ENCODE results near the gene PALM2AKAP2.

Gene PALM2AKAP2

GRCh38 chr9:109771796-109772531 lies 8.0 kb upstream of the PALM2AKAP2 start:
- Histone ChIP-seq H3K4me1 (ENCODE audit: control insufficient read depth, low read depth, low read length) (peaks cover 9% of the 10 kb centered on the region), H2BK15ac (replicated peaks; ENCODE audit: low read depth) (no peak overlapping the region), H3K4me3 (ENCODE audit: low read length) (no peak overlapping the region), H2BK5ac (ENCODE audit: low read length) (no peak overlapping the region), H3K4me2 (ENCODE audit: low read length) (no peak overlapping the region), H3K79me2 (ENCODE audit: control insufficient read depth, insufficient read depth, low read length) (no peaks in the 10 kb centered on the region), H3K56ac (ENCODE audit: low read length) (no peak overlapping the region), H3K36me3 (ENCODE audit: control insufficient read depth, insufficient read depth, low read length) (no peaks in the 10 kb centered on the region), H3K18ac (ENCODE audit: low read length) (peak overlapping the region; percentile 73), H3K4ac (ENCODE audit: low read depth, low read length) (peak overlapping the region; percentile 18), H3K23ac (ENCODE audit: low read length) (no peak overlapping the region), H3K27me3 (ENCODE audit: insufficient read depth, low read length, poor library complexity) (no peaks in the 10 kb centered on the region), H3K27ac (ENCODE audit: low read depth, low read length) (peak overlapping the region; percentile 77), H4K5ac (ENCODE audit: low read length) (no peak overlapping the region), H3K9ac (ENCODE audit: low read length) (no peak overlapping the region), H2BK120ac (ENCODE audit: low read depth, low read length) (no peak overlapping the region), H4K8ac (ENCODE audit: low read depth, low read length) (no peak overlapping the region), H3K79me1 (ENCODE audit: low read length) (no peaks in the 10 kb centered on the region), H2AK5ac (ENCODE audit: low read length) (no peak overlapping the region)
- WGBS (ENCODE audit: extremely low coverage, insufficient coverage, low lambda C conversion rate): no CpG with 5 or more reads among the region's 8 CpGs
- DNase-seq: peak; percentile 52

- H2BK15ac ChIP-seq (replicated peaks; ENCODE audit: low read depth): no peak overlapping the region
- no peak overlapping the region for H3K9ac ChIP-seq (ENCODE audit: low read length)
- peaks cover 4% of the 10 kb centered on the region for H3K4me1 ChIP-seq (ENCODE audit: control insufficient read depth, low read depth, low read length)
- H3K79me2 ChIP-seq (ENCODE audit: control insufficient read depth, insufficient read depth, low read length): no peaks in the 10 kb centered on the region
- no peak overlapping the region for H2AK5ac ChIP-seq (ENCODE audit: low read length)
- H2BK5ac ChIP-seq (ENCODE audit: low read length): no peak overlapping the region
- no peaks in the 10 kb centered on the region for H3K27me3 ChIP-seq (ENCODE audit: insufficient read depth, low read length, poor library complexity)
- H4K8ac ChIP-seq (ENCODE audit: low read depth, low read length): no peak overlapping the region
- H3K4me3 ChIP-seq (ENCODE audit: low read length): no peak overlapping the region
- no peak overlapping the region for H3K4me2 ChIP-seq (ENCODE audit: low read length)
- H3K23ac ChIP-seq (ENCODE audit: low read length): no peak overlapping the region
- no peaks in the 10 kb centered on the region for H3K36me3 ChIP-seq (ENCODE audit: control insufficient read depth, insufficient read depth, low read length)
- no peak overlapping the region for H2BK120ac ChIP-seq (ENCODE audit: low read depth, low read length)
- no peak overlapping the region for H3K4ac ChIP-seq (ENCODE audit: low read depth, low read length)
- DNase-seq: no peak
- H3K18ac ChIP-seq (ENCODE audit: low read length): no peak overlapping the region
- H3K79me1 ChIP-seq (ENCODE audit: low read length): no peaks in the 10 kb centered on the region
- H3K56ac ChIP-seq (ENCODE audit: low read length): no peak overlapping the region
- H3K27ac ChIP-seq (ENCODE audit: low read depth, low read length): no peak overlapping the region
- no CpG with 5 or more reads among the region's 3 CpGs for WGBS (ENCODE audit: extremely low coverage, insufficient coverage, low lambda C conversion rate)
- H4K5ac ChIP-seq (ENCODE audit: low read length): no peak overlapping the region
These were observed 4.5 kb upstream of the PALM2AKAP2 start for GRCh38 chr9:109775516-109775915.

DNA sequence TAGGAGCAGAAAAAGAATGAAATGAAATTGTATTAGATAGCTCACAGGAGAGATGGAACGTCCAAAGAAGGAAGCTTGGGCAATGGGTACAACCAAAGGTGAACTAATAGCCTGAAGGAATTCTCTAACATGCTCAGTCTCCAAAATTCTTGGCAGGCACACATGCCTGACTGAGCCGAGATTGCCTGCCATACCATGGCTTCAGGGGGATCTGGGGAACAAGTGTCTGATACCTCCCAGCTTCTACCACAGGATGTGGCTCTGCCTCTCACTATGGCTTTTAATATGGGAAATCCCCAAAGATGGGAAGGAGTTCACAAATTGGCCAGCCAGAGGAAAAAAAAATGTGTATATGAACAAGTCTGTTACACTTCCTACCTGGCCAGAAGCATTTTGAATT lies 3.6 kb upstream of the PALM2AKAP2 start:
- no peak overlapping the region for H3K56ac ChIP-seq (ENCODE audit: low read length)
- no peak for DNase-seq
- no peak overlapping the region for H3K23ac ChIP-seq (ENCODE audit: low read length)
- H2BK15ac ChIP-seq (replicated peaks; ENCODE audit: low read depth): peak overlapping the region; percentile 59
- H3K79me2 ChIP-seq (ENCODE audit: control insufficient read depth, insufficient read depth, low read length): no peaks in the 10 kb centered on the region
- no peak overlapping the region for H3K9ac ChIP-seq (ENCODE audit: low read length)
- no peak overlapping the region for H3K4me2 ChIP-seq (ENCODE audit: low read length)
- no peak overlapping the region for H4K5ac ChIP-seq (ENCODE audit: low read length)
- no peak overlapping the region for H3K27ac ChIP-seq (ENCODE audit: low read depth, low read length)
- H3K4me3 ChIP-seq (ENCODE audit: low read length): no peak overlapping the region
- no peak overlapping the region for H4K8ac ChIP-seq (ENCODE audit: low read depth, low read length)
- no peak overlapping the region for H2AK5ac ChIP-seq (ENCODE audit: low read length)
- H3K18ac ChIP-seq (ENCODE audit: low read length): no peak overlapping the region
- no peaks in the 10 kb centered on the region for H3K36me3 ChIP-seq (ENCODE audit: control insufficient read depth, insufficient read depth, low read length)
- H3K4me1 ChIP-seq (ENCODE audit: control insufficient read depth, low read depth, low read length): no peaks in the 10 kb centered on the region
- no peak overlapping the region for H3K4ac ChIP-seq (ENCODE audit: low read depth, low read length)
- WGBS (ENCODE audit: extremely low coverage, insufficient coverage, low lambda C conversion rate): no CpG with 5 or more reads among the region's 2 CpGs
- no peaks in the 10 kb centered on the region for H3K27me3 ChIP-seq (ENCODE audit: insufficient read depth, low read length, poor library complexity)
- H2BK5ac ChIP-seq (ENCODE audit: low read length): no peak overlapping the region
- no peaks in the 10 kb centered on the region for H3K79me1 ChIP-seq (ENCODE audit: low read length)
- H2BK120ac ChIP-seq (ENCODE audit: low read depth, low read length): no peak overlapping the region

DNA sequence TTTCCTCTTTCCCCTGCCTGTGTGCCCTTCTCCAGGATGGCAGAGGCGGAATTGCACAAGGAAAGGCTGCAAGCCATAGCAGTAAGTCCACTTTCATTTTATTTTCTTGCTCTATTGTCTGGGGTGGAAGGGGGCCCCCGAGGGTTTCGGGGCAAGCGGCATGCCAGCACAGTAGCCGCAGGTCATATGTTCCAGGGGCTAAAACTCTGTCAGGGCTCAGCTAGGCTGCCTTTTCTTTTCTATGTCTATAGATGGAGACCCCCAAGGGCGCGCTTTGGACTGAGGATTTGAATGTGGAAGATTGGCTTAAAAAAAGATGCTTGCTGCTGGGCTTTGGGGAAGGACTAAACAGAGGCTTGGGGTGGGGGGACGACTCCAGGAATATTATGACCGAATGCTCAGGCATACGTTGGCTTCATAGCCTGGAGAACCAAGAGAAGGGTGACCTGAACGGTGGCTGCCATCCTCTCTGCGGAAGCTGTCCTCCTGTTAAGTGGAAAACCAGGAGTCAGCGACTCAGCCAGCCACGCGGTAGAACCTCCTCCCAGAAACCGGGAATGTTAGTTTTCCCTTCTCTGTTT lies 545 bp downstream of the PALM2AKAP2 start:
- peak overlapping the region; percentile 85 for H3K18ac ChIP-seq (ENCODE audit: low read length)
- peak overlapping the region; percentile 75 for H3K23ac ChIP-seq (ENCODE audit: low read length)

GRCh38 chr9:109781086-109781485 lies 1.1 kb downstream of the PALM2AKAP2 start:
- no peaks in the 10 kb centered on the region for H3K27me3 ChIP-seq (ENCODE audit: insufficient read depth, low read length, poor library complexity)
- no peak overlapping the region for H3K4ac ChIP-seq (ENCODE audit: low read depth, low read length)
- no peak overlapping the region for H2AK5ac ChIP-seq (ENCODE audit: low read length)
- no peak overlapping the region for H2BK15ac ChIP-seq (replicated peaks; ENCODE audit: low read depth)
- no CpG with 5 or more reads among the region's 5 CpGs for WGBS (ENCODE audit: extremely low coverage, insufficient coverage, low lambda C conversion rate)
- H2BK120ac ChIP-seq (ENCODE audit: low read depth, low read length): no peak overlapping the region
- peak overlapping the region; percentile 76 for H3K56ac ChIP-seq (ENCODE audit: low read length)
- no peak for DNase-seq
- no peak overlapping the region for H3K18ac ChIP-seq (ENCODE audit: low read length)
- H3K4me2 ChIP-seq (ENCODE audit: low read length): peak overlapping the region; percentile 84
- H3K36me3 ChIP-seq (ENCODE audit: control insufficient read depth, insufficient read depth, low read length): no peaks in the 10 kb centered on the region
- H2BK5ac ChIP-seq (ENCODE audit: low read length): no peak overlapping the region
- no peak overlapping the region for H4K5ac ChIP-seq (ENCODE audit: low read length)
- H3K79me2 ChIP-seq (ENCODE audit: control insufficient read depth, insufficient read depth, low read length): no peaks in the 10 kb centered on the region
- peak overlapping the region; percentile 33 for H3K9ac ChIP-seq (ENCODE audit: low read length)
- peaks cover 2% of the 10 kb centered on the region for H3K79me1 ChIP-seq (ENCODE audit: low read length)
- H4K8ac ChIP-seq (ENCODE audit: low read depth, low read length): no peak overlapping the region
- no peak overlapping the region for H3K23ac ChIP-seq (ENCODE audit: low read length)
- H3K4me3 ChIP-seq (ENCODE audit: low read length): no peak overlapping the region
- H3K27ac ChIP-seq (ENCODE audit: low read depth, low read length): no peak overlapping the region
- no peaks in the 10 kb centered on the region for H3K4me1 ChIP-seq (ENCODE audit: control insufficient read depth, low read depth, low read length)

More for the DNA sequence above, 545 bp downstream of the PALM2AKAP2 start:
- peak overlapping the region; percentile 71 for H3K9ac ChIP-seq (ENCODE audit: low read length)
- H3K4me1 ChIP-seq (ENCODE audit: control insufficient read depth, low read depth, low read length): no peaks in the 10 kb centered on the region
- H3K4me3 ChIP-seq (ENCODE audit: low read length): peak overlapping the region; percentile 71
- H2BK5ac ChIP-seq (ENCODE audit: low read length): no peak overlapping the region
- peak; percentile 30 for DNase-seq
- no peak overlapping the region for H2AK5ac ChIP-seq (ENCODE audit: low read length)
- WGBS (ENCODE audit: extremely low coverage, insufficient coverage, low lambda C conversion rate): no CpG with 5 or more reads among the region's 16 CpGs
- no peak overlapping the region for H2BK15ac ChIP-seq (replicated peaks; ENCODE audit: low read depth)
- peak overlapping the region; percentile 76 for H3K56ac ChIP-seq (ENCODE audit: low read length)
- no peak overlapping the region for H4K8ac ChIP-seq (ENCODE audit: low read depth, low read length)
- H3K79me1 ChIP-seq (ENCODE audit: low read length): no peaks in the 10 kb centered on the region
- H3K36me3 ChIP-seq (ENCODE audit: control insufficient read depth, insufficient read depth, low read length): no peaks in the 10 kb centered on the region
- no peak overlapping the region for H3K27ac ChIP-seq (ENCODE audit: low read depth, low read length)
- H3K27me3 ChIP-seq (ENCODE audit: insufficient read depth, low read length, poor library complexity): no peaks in the 10 kb centered on the region
- H3K4ac ChIP-seq (ENCODE audit: low read depth, low read length): no peak overlapping the region
- no peak overlapping the region for H4K5ac ChIP-seq (ENCODE audit: low read length)
- peak overlapping the region; percentile 46 for H2BK120ac ChIP-seq (ENCODE audit: low read depth, low read length)
- peak overlapping the region; percentile 84 for H3K4me2 ChIP-seq (ENCODE audit: low read length)
- H3K79me2 ChIP-seq (ENCODE audit: control insufficient read depth, insufficient read depth, low read length): no peaks in the 10 kb centered on the region
